ENCODE results near the gene UTS2R.

GRCh38 chr17:82376042-82376730, 4.6 kb downstream of the UTS2R start:
- TF ChIP-seq CTCF (IDR thresholded peaks at IDR 0.05) (no peak), POLR2A (IDR thresholded peaks at IDR 0.05) (no peak), POLR2AphosphoS5 (IDR thresholded peaks at IDR 0.05) (no peak), EP300 (IDR thresholded peaks at IDR 0.05) (no peak)
